H9 (cell line): ENCODE data around the gene PLA2G12B. TPM values are rescaled to one million over a fixed set of nuclear protein-coding genes. Genes with fewer than 3 reads are reported as not detected.

Experiments used
- DNase-seq: peaks from one replicate; pipeline ENCODE4 v3.0.0-alpha.2; 2017
- H2AFZ ChIP-seq: one replicate; pipeline ENCODE4 v1.6.1; 2013; ENCODE audit warnings: mild to moderate bottlenecking, low read length, control low read depth, moderate library complexity
- H2AK5ac ChIP-seq: 2 replicates; pipeline ENCODE4 v1.6.1; 2013; ENCODE audit warnings: low read length, control low read depth, mixed read lengths; ENCODE audit not compliant: insufficient read length
- H2BK120ac ChIP-seq: one replicate; pipeline ENCODE4 v1.6.1; 2013; ENCODE audit warnings: low read depth, mild to moderate bottlenecking, low read length, control low read depth, inconsistent platforms; ENCODE audit not compliant: poor library complexity, severe bottlenecking
- H2BK12ac ChIP-seq: 2 replicates; pipeline ENCODE4 v1.6.1; 2013; ENCODE audit warnings: low read length, control low read depth, mixed read lengths, low read depth; ENCODE audit not compliant: insufficient read length
- H2BK15ac ChIP-seq: 2 replicates; pipeline ENCODE4 v1.6.1; 2013; ENCODE audit warnings: low read depth, low read length, control low read depth
- H2BK20ac ChIP-seq: one replicate; pipeline ENCODE4 v1.6.1; 2013; ENCODE audit warnings: low read depth, mild to moderate bottlenecking, low read length, control low read depth, inconsistent platforms; ENCODE audit not compliant: poor library complexity, severe bottlenecking
- H2BK5ac ChIP-seq: 2 replicates; pipeline ENCODE4 v1.6.1; 2013; ENCODE audit warnings: low read length, control low read depth, mixed read lengths; ENCODE audit not compliant: insufficient read length
- H3K14ac ChIP-seq: 2 replicates; pipeline ENCODE4 v1.6.1; 2013; ENCODE audit warnings: low read length, control low read depth; ENCODE audit not compliant: insufficient read depth
- H3K18ac ChIP-seq: 2 replicates; pipeline ENCODE4 v1.6.1; 2013; ENCODE audit warnings: low read depth, mild to moderate bottlenecking, mixed read lengths, low read length, control low read depth; ENCODE audit not compliant: insufficient read length
- H3K23ac ChIP-seq: 2 replicates; pipeline ENCODE4 v1.6.1; 2013; ENCODE audit warnings: low read length, control low read depth, mixed read lengths, low read depth; ENCODE audit not compliant: insufficient read length
- H3K23me2 ChIP-seq: 2 replicates; pipeline ENCODE4 v1.6.1; 2013; ENCODE audit warnings: low read depth, mild to moderate bottlenecking, mixed read lengths, low read length, control low read depth; ENCODE audit not compliant: insufficient read length, poor library complexity, severe bottlenecking
- H3K27ac ChIP-seq: 2 replicates; pipeline ENCODE4 v1.5.1; 2013; ENCODE audit warnings: low read length, control low read depth, mixed read lengths, low read depth; ENCODE audit not compliant: insufficient read length
- H3K27me3 ChIP-seq: 2 replicates; pipeline ENCODE4 v1.6.1; 2013; ENCODE audit warnings: low read length, control low read depth, inconsistent platforms; ENCODE audit not compliant: insufficient read depth
- H3K4ac ChIP-seq: 2 replicates; pipeline ENCODE4 v1.6.1; 2013; ENCODE audit warnings: low read depth, mild to moderate bottlenecking, control low read depth, inconsistent platforms, low read length, moderate library complexity
- H3K4me1 ChIP-seq: 2 replicates; pipeline ENCODE4 v1.6.1; 2013; ENCODE audit warnings: low read length, control low read depth, inconsistent platforms; ENCODE audit not compliant: insufficient read depth
- H3K4me2 ChIP-seq: 2 replicates; pipeline ENCODE4 v1.6.1; 2013; ENCODE audit warnings: low read length, control low read depth, mixed read lengths; ENCODE audit not compliant: insufficient read length, insufficient read depth
- H3K56ac ChIP-seq: 2 replicates; pipeline ENCODE4 v1.6.1; 2013; ENCODE audit warnings: low read depth, mild to moderate bottlenecking, mixed read lengths, low read length, control low read depth; ENCODE audit not compliant: insufficient read length
- H3K79me1 ChIP-seq: 2 replicates; pipeline ENCODE4 v1.6.1; 2013; ENCODE audit warnings: low read depth, mild to moderate bottlenecking, moderate library complexity, low read length, control low read depth, inconsistent platforms; ENCODE audit not compliant: insufficient read depth, poor library complexity, severe bottlenecking
- H3K79me2 ChIP-seq: 2 replicates; pipeline ENCODE4 v1.6.1; 2013; ENCODE audit warnings: low read length, control low read depth, inconsistent platforms; ENCODE audit not compliant: insufficient read depth
- H3K9ac ChIP-seq: 2 replicates; pipeline ENCODE4 v1.6.1; 2013; ENCODE audit warnings: low read length, control low read depth, mixed read lengths; ENCODE audit not compliant: insufficient read length; ENCODE audit errors: extremely low read depth
- H3K9me3 ChIP-seq: one replicate; pipeline ENCODE4 v1.6.1; 2013; ENCODE audit warnings: low read depth, low read length, inconsistent platforms; ENCODE audit not compliant: control insufficient read depth
- H3T11ph ChIP-seq: one replicate; pipeline ENCODE4 v1.6.1; 2013; ENCODE audit warnings: mild to moderate bottlenecking, low read length, control low read depth, inconsistent platforms
- H4K20me1 ChIP-seq: one replicate; pipeline ENCODE4 v1.6.1; 2013; ENCODE audit not compliant: control insufficient read depth, insufficient read length, insufficient read depth
- H4K5ac ChIP-seq: 2 replicates; pipeline ENCODE4 v1.6.1; 2013; ENCODE audit warnings: low read depth, mild to moderate bottlenecking, mixed read lengths, low read length, control low read depth; ENCODE audit not compliant: insufficient read length
- H4K8ac ChIP-seq: replicated peaks from 2 replicates; pipeline ENCODE4 v1.6.1; 2013; ENCODE audit warnings: low read length, control low read depth, mixed read lengths, low read depth; ENCODE audit not compliant: insufficient read length
- H4K91ac ChIP-seq: 2 replicates; pipeline ENCODE4 v1.6.1; 2013; ENCODE audit warnings: low read depth, mild to moderate bottlenecking, moderate library complexity, mixed read lengths, low read length, control low read depth; ENCODE audit not compliant: insufficient read length
- H3K27ac Mint-ChIP-seq, 3 experiments: 2 replicates in 2 of 3; 3 replicates in 1 of 3; pipeline ENCODE4 v1.8.0; 2020 to 2021; ENCODE audit warnings: mixed read lengths in 3 of 3, mild to moderate bottlenecking in 1 of 3, moderate library complexity in 1 of 3
- H3K27me3 Mint-ChIP-seq: 2 replicates; pipeline ENCODE4 v1.8.0; 2021; ENCODE audit warnings: low read depth, mild to moderate bottlenecking, moderate library complexity, mixed read lengths
- H3K36me3 Mint-ChIP-seq, 3 experiments: 2 replicates in 2 of 3; 3 replicates in 1 of 3; pipeline ENCODE4 v1.8.0; 2020 to 2021; ENCODE audit warnings: low read depth in 3 of 3, mixed read lengths in 3 of 3; ENCODE audit not compliant: insufficient read depth in 1 of 3
- H3K4me1 Mint-ChIP-seq, 2 experiments: 2 replicates each; pipeline ENCODE4 v1.8.0; 2020; ENCODE audit warnings: mixed read lengths in 2 of 2
- H3K4me3 Mint-ChIP-seq, 2 experiments: 2 replicates in 1 of 2; 3 replicates in 1 of 2; pipeline ENCODE4 v1.8.0; 2020 to 2021; ENCODE audit warnings: mild to moderate bottlenecking in 2 of 2, mixed read lengths in 2 of 2, moderate library complexity in 1 of 2
- H3K9me3 Mint-ChIP-seq, 2 experiments: 2 replicates in 1 of 2; 3 replicates in 1 of 2; pipeline ENCODE4 v1.8.0; 2020; ENCODE audit warnings: mild to moderate bottlenecking in 2 of 2, mixed read lengths in 2 of 2, moderate library complexity in 1 of 2
- WGBS: extraction: QIAGEN DNeasy Blood & Tissue Kit; methylation state at CpG from one replicate; pipeline ENCODE4 v1.1.7; 2013; ENCODE audit warnings: missing lambda C conversion rate, low lambda C conversion rate, mixed read lengths; ENCODE audit not compliant: insufficient read length; ENCODE audit errors: extremely low coverage; 5-methylcytosine and 5-hydroxymethylcytosine counted together
- total RNA-seq: library from RNA; stranded (reverse); gene quantifications from 2 replicates; pipeline ENCODE4 v1.2.1, GENCODE V29; 2021
- TF ChIP-seq, protein P1 (sequence below): fragments of 200-600 bp; sonication (generic); conservative IDR thresholded peaks from 3 replicates; pipeline ENCODE4 v1.8.0; 2021; ENCODE audit warnings: antibody characterized with exemption, mild to moderate bottlenecking

Gene PLA2G12B
- total RNA-seq, 1 experiment from 2014 or later, result not detected

DNA sequence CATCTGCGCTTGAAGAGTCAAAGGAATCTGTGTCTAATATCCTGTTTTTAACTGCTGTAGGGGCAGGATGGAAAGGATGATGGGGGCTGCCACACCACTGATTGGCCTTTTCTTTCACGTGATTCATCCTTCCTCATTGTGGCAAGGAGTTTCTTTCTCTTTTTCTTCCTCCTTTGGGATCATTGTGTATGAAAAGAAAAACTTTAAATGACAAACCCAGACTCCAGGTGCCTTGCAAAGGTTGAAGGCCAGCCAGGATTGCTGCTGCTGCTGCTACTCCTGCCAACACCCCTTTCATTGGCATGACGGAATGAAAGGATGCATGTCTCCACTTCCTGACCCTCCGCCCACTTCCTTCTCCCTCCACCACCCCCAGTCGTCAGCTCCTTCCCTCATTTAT lies 67.6 kb downstream of the PLA2G12B start:
- Histone ChIP-seq H3K56ac (no peak overlapping the region), H3K23ac (no peak overlapping the region), H2AFZ (no peak overlapping the region), H3K4me1 (peaks cover 9% of the 10 kb centered on the region; the same call in 1 of the 2 replicates), H2BK5ac (no peak overlapping the region), H3K27me3 (no peaks in the 10 kb centered on the region), H4K5ac (no peak overlapping the region), H3K4ac (no peak overlapping the region), H3K27ac (peak overlapping the region; percentile 72), H2AK5ac (no peak overlapping the region), H3K9me3 (no peaks in the 10 kb centered on the region), H4K91ac (no peak overlapping the region), H2BK120ac (peak overlapping the region; percentile 84), H2BK12ac (no peak overlapping the region), H3T11ph (no peak overlapping the region), H3K79me2 (no peaks in the 10 kb centered on the region), H3K18ac (no peak overlapping the region), H2BK20ac (peak overlapping the region; percentile 78), H4K8ac (no peak overlapping the region), H3K4me2 (peak overlapping the region; percentile 47), H3K23me2 (no peaks in the 10 kb centered on the region), H3K9ac (no peak overlapping the region), H4K20me1 (no peaks in the 10 kb centered on the region), H3K79me1 (no peaks in the 10 kb centered on the region), H2BK15ac (no peak overlapping the region), H3K14ac (no peak overlapping the region)
- peak; percentile 69 for DNase-seq
- Mint-ChIP-seq H3K9me3 (peaks cover 0 to 5% of the 10 kb centered on the region in 2 experiments; a peak in 3 of 5 replicates), H3K36me3 (peaks cover 23 to 51% (median 32%) of the 10 kb centered on the region in 3 experiments), H3K4me3 (peak overlapping the region; percentile 41 to 56; a peak in 4 of 5 replicates), H3K4me1 (peaks cover 44 to 47% of the 10 kb centered on the region in 2 experiments), H3K27me3 (no peaks in the 10 kb centered on the region; the same call in 1 of the 2 replicates), H3K27ac (peak overlapping the region; percentile 97 to 99 (median 97))
- WGBS, result no CpG with 5 or more reads among the region's 5 CpGs
- TF ChIP-seq, protein P1, sequence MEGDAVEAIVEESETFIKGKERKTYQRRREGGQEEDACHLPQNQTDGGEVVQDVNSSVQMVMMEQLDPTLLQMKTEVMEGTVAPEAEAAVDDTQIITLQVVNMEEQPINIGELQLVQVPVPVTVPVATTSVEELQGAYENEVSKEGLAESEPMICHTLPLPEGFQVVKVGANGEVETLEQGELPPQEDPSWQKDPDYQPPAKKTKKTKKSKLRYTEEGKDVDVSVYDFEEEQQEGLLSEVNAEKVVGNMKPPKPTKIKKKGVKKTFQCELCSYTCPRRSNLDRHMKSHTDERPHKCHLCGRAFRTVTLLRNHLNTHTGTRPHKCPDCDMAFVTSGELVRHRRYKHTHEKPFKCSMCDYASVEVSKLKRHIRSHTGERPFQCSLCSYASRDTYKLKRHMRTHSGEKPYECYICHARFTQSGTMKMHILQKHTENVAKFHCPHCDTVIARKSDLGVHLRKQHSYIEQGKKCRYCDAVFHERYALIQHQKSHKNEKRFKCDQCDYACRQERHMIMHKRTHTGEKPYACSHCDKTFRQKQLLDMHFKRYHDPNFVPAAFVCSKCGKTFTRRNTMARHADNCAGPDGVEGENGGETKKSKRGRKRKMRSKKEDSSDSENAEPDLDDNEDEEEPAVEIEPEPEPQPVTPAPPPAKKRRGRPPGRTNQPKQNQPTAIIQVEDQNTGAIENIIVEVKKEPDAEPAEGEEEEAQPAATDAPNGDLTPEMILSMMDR, result no peak
